H1 (cell line): ENCODE data around the gene FXYD7. TPM values are rescaled to one million over a fixed set of nuclear protein-coding genes. Genes with fewer than 3 reads are reported as not detected.

Experiments used
- CTCF ChIA-PET: fragments of 300-600 bp; sonication (Branson Sonifier 250); formaldehyde crosslinking; loops from one replicate; lab custom pipeline; 2021; ENCODE audit not compliant: partially characterized antibody; lab: Charles Lee
- POLR2A ChIA-PET: fragments of 300-600 bp; sonication (Branson Sonifier 250); formaldehyde crosslinking; loops from one replicate; lab custom pipeline; 2021; ENCODE audit warnings: inconsistent platforms; ENCODE audit not compliant: partially characterized antibody; lab: Charles Lee
- DNase-seq, 2 experiments: peaks; one replicate each; pipeline versions ENCODE4 v3.0.0 to v3.0.0-alpha.2; 2010 to 2022; ENCODE audit warnings: low spot score in 2 of 2, low read depth in 1 of 2, mixed read lengths in 1 of 2
- FAIRE-seq: peaks from 2 replicates; lab custom pipeline; 2011; peaks lifted over from hg19 to GRCh38; lab: Jason Lieb, UNC
- H2AFZ ChIP-seq: 2 replicates; pipeline ENCODE4 v1.8.1; 2012; ENCODE audit warnings: low read length, inconsistent platforms
- H2AK5ac ChIP-seq: 2 replicates; pipeline ENCODE4 v1.6.1; 2013; ENCODE audit warnings: low read depth, low read length
- H2BK120ac ChIP-seq: replicated peaks from 2 replicates; pipeline ENCODE3; 2013; ENCODE audit warnings: low read depth, low read length, inconsistent platforms
- H2BK12ac ChIP-seq: 2 replicates; pipeline ENCODE4 v1.6.1; 2013; ENCODE audit warnings: low read depth, low read length
- H2BK15ac ChIP-seq: 2 replicates; pipeline ENCODE4 v1.6.1; 2013; ENCODE audit warnings: low read length
- H2BK20ac ChIP-seq: 2 replicates; pipeline ENCODE4 v1.6.1; 2013; ENCODE audit warnings: low read length
- H2BK5ac ChIP-seq: 2 replicates; pipeline ENCODE4 v1.6.1; 2013; ENCODE audit warnings: low read depth, low read length
- H3K14ac ChIP-seq: 2 replicates; pipeline ENCODE4 v1.6.1; 2013; ENCODE audit warnings: inconsistent platforms; ENCODE audit not compliant: insufficient read length
- H3K18ac ChIP-seq: 2 replicates; pipeline ENCODE4 v1.6.1; 2013; ENCODE audit warnings: low read length; ENCODE audit errors: extremely low read depth
- H3K23ac ChIP-seq: 2 replicates; pipeline ENCODE4 v1.6.1; 2013; ENCODE audit warnings: inconsistent platforms; ENCODE audit not compliant: insufficient read length
- H3K23me2 ChIP-seq: 2 replicates; pipeline ENCODE4 v1.6.1; 2013; ENCODE audit warnings: low read depth, low read length
- H3K27ac ChIP-seq: 2 replicates; pipeline ENCODE4 v1.6.1; 2011; ENCODE audit warnings: low read depth, low read length, inconsistent platforms
- H3K27me3 ChIP-seq, 4 experiments: replicated peaks in 1 of 4; 1 replicate in 1 of 4; 2 replicates in 3 of 4; pipeline versions ENCODE4 v1.6.1 to v1.8.1; 2011 to 2013; ENCODE audit warnings: low read length in 3 of 4, mild to moderate bottlenecking in 3 of 4, inconsistent platforms in 2 of 4, mixed read lengths in 2 of 4, moderate library complexity in 1 of 4; ENCODE audit not compliant: control insufficient read depth in 3 of 4, insufficient read depth in 3 of 4; ENCODE audit errors: extremely low read depth in 1 of 4
- H3K36me3 ChIP-seq, 4 experiments: 2 replicates each; pipeline versions ENCODE4 v1.6.1 to v1.8.1; 2011 to 2013; ENCODE audit warnings: mild to moderate bottlenecking in 4 of 4, low read length in 3 of 4, moderate library complexity in 2 of 4, control low read depth in 1 of 4, inconsistent platforms in 1 of 4; ENCODE audit not compliant: insufficient read depth in 4 of 4, control insufficient read depth in 2 of 4
- H3K4ac ChIP-seq: replicated peaks from 2 replicates; pipeline ENCODE3; 2013; ENCODE audit warnings: low read length, low read depth, mixed read lengths, inconsistent platforms; ENCODE audit not compliant: insufficient read length
- H3K4me1 ChIP-seq, 4 experiments: replicated peaks in 1 of 4; 1 replicate in 1 of 4; 2 replicates in 3 of 4; pipeline versions ENCODE4 v1.6.1 to v1.8.1; 2011 to 2013; ENCODE audit warnings: low read length in 3 of 4, inconsistent platforms in 2 of 4, mixed read lengths in 1 of 4; ENCODE audit not compliant: insufficient read depth in 4 of 4, control insufficient read depth in 3 of 4
- H3K4me2 ChIP-seq, 2 experiments: 2 replicates each; pipeline versions ENCODE4 v1.6.1 to v1.8.1; 2011 to 2013; ENCODE audit warnings: low read depth in 2 of 2, low read length in 2 of 2, control low read depth in 1 of 2, inconsistent platforms in 1 of 2, mild to moderate bottlenecking in 1 of 2; ENCODE audit not compliant: insufficient read depth in 1 of 2
- H3K4me3 ChIP-seq, 4 experiments: fragments of 200-600, 300-600 bp in 1 of 4; sonication (generic), shearing (Covaris generic), sonication (Bioruptor Twin) in 1 of 4; 2 replicates each; pipeline versions ENCODE4 v1.5.1 to v1.8.1; 2011 to 2016; ENCODE audit warnings: low read length in 4 of 4, low read depth in 3 of 4, control low read depth in 2 of 4, inconsistent platforms in 2 of 4, mild to moderate bottlenecking in 2 of 4, mixed read lengths in 1 of 4, moderate library complexity in 1 of 4; ENCODE audit not compliant: insufficient read depth in 2 of 4; ENCODE audit errors: extremely low read depth in 1 of 4
- H3K56ac ChIP-seq: replicated peaks from 2 replicates; pipeline ENCODE3; 2013; ENCODE audit warnings: low read depth, mild to moderate bottlenecking, mixed read lengths, low read length, inconsistent platforms; ENCODE audit not compliant: insufficient read length
- H3K79me1 ChIP-seq: 2 replicates; pipeline ENCODE4 v1.6.1; 2013; ENCODE audit warnings: low read depth, low read length, control low read depth
- H3K79me2 ChIP-seq, 2 experiments: 2 replicates each; pipeline versions ENCODE4 v1.6.1 to v1.8.1; 2012 to 2013; ENCODE audit warnings: low read length in 2 of 2, mild to moderate bottlenecking in 2 of 2, inconsistent platforms in 1 of 2; ENCODE audit not compliant: insufficient read depth in 2 of 2, control insufficient read depth in 1 of 2
- H3K9ac ChIP-seq, 4 experiments: replicated peaks in 1 of 4; 1 replicate in 1 of 4; 2 replicates in 3 of 4; pipeline versions ENCODE4 v1.6.1 to v1.8.1; 2011 to 2013; ENCODE audit warnings: low read depth in 3 of 4, low read length in 3 of 4, control low read depth in 2 of 4, mild to moderate bottlenecking in 2 of 4, moderate library complexity in 2 of 4, inconsistent platforms in 1 of 4; ENCODE audit errors: extremely low read depth in 1 of 4
- H3K9me3 ChIP-seq, 2 experiments: 2 replicates each; pipeline versions ENCODE4 v1.6.1 to v1.8.1; 2012 to 2013; ENCODE audit warnings: mild to moderate bottlenecking in 2 of 2, moderate library complexity in 2 of 2, control low read depth in 1 of 2, inconsistent platforms in 1 of 2, low read depth in 1 of 2, low read length in 1 of 2, mixed read lengths in 1 of 2; ENCODE audit not compliant: insufficient read depth in 2 of 2
- H4K20me1 ChIP-seq, 2 experiments: replicated peaks in 1 of 2; 2 replicates each; pipeline versions ENCODE3 to v1.8.1; 2011 to 2013; ENCODE audit warnings: inconsistent platforms in 2 of 2, low read length in 2 of 2, mild to moderate bottlenecking in 1 of 2; ENCODE audit not compliant: insufficient read depth in 2 of 2, control insufficient read depth in 1 of 2
- H4K5ac ChIP-seq: 2 replicates; pipeline ENCODE4 v1.6.1; 2013; ENCODE audit warnings: low read length, low read depth, mixed read lengths, inconsistent platforms; ENCODE audit not compliant: insufficient read length
- H4K8ac ChIP-seq: 2 replicates; pipeline ENCODE4 v1.8.0; 2013; ENCODE audit warnings: mild to moderate bottlenecking, moderate library complexity, low read length, inconsistent platforms; ENCODE audit not compliant: insufficient read depth; ENCODE audit errors: extremely low read depth
- H4K91ac ChIP-seq: replicated peaks from 2 replicates; pipeline ENCODE3; 2013; ENCODE audit warnings: low read length, mixed read lengths, inconsistent platforms; ENCODE audit not compliant: insufficient read length
- ATF2 ChIP-seq: IDR thresholded peaks from 2 replicates; pipeline ENCODE4 v1.6.1; 2012; ENCODE audit warnings: low read length, inconsistent platforms
- CTBP2 ChIP-seq: IDR thresholded peaks from 2 replicates; pipeline ENCODE4 v1.7.0; 2011; ENCODE audit warnings: borderline replicate concordance, mild to moderate bottlenecking, moderate library complexity, mixed read lengths, low read length; ENCODE audit not compliant: insufficient read depth, insufficient read length
- FOSL1 ChIP-seq: IDR thresholded peaks from 2 replicates; pipeline ENCODE4 v1.6.1; 2011; ENCODE audit warnings: mild to moderate bottlenecking, low read depth, low read length, moderate library complexity; ENCODE audit not compliant: insufficient read depth
- MAX ChIP-seq: IDR thresholded peaks from 2 replicates; pipeline ENCODE4 v1.6.1; 2012; ENCODE audit warnings: inconsistent platforms
- PHF8 ChIP-seq: fragments of 200-600 bp; sonication (generic); conservative IDR thresholded peaks from 2 replicates; pipeline ENCODE4 v1.7.1; 2012; ENCODE audit warnings: low read depth, mild to moderate bottlenecking, inconsistent platforms, low read length, moderate library complexity
- RBBP5 ChIP-seq: IDR thresholded peaks from 2 replicates; pipeline ENCODE4 v1.7.1; 2012; ENCODE audit warnings: low read depth, mild to moderate bottlenecking, inconsistent platforms, low read length, moderate library complexity, borderline replicate concordance
- SIN3A ChIP-seq, 2 experiments: IDR thresholded peaks in 1 of 2; conservative IDR thresholded peaks in 1 of 2; 2 replicates each; pipeline ENCODE4 v1.6.1; 2011 to 2012; ENCODE audit warnings: low read length in 2 of 2, improper control_type of control experiment in 1 of 2, low read depth in 1 of 2, mild to moderate bottlenecking in 1 of 2
- WGBS, 2 experiments: shearing (Covaris generic) in 1 of 2; methylation state at CpG; one replicate each; pipeline versions ENCODE4 v1.1.6 to v1.1.7; 2013 to 2015; ENCODE audit warnings: low lambda C conversion rate in 2 of 2, mixed read lengths in 2 of 2, inconsistent platforms in 1 of 2, low coverage in 1 of 2, missing lambda C conversion rate in 1 of 2; ENCODE audit not compliant: insufficient replicate concordance in 2 of 2, insufficient coverage in 1 of 2, insufficient read length in 1 of 2; ENCODE audit errors: extremely low coverage in 1 of 2, missing lambda C conversion rate in 1 of 2; 5-methylcytosine and 5-hydroxymethylcytosine counted together
- polyA plus RNA-seq, 7 experiments: library from polyadenylated mRNA; depleted of rRNA in 3 of 7; stranded (reverse) in 5 of 7; unstranded in 2 of 7; fragments of >200 nt in 5 of 7; fragments of 200-250 nt in 2 of 7; gene quantifications; 1 replicate in 5 of 7; 2 replicates in 1 of 7; 4 replicates in 1 of 7; pipeline versions ENCODE4 v1.2.1 to v1.2.3, GENCODE V29; 2011 to 2013; ENCODE audit warnings: missing spikeins in 2 of 7, mixed read lengths in 2 of 7
- total RNA-seq: library from RNA; stranded (reverse); fragmentation: NEBNext Ultra II Directional; extraction: Animal tissue kit (Norgen Biotek cat#: 25700); gene quantifications from 2 replicates; pipeline ENCODE4 v1.2.1, GENCODE V29; 2021

Gene FXYD7
- total and polyA plus RNA-seq, 2 of the 8 experiments (the other 6 are each of a cell fraction or from before 2014, with no cell fraction given): 12.1 to 14.3 TPM

- no peak overlapping the region for H2BK20ac ChIP-seq
- H3K56ac ChIP-seq: no peak overlapping the region
- H4K91ac ChIP-seq: no peak overlapping the region
- H3K9ac ChIP-seq: no peak overlapping the region
- 0 out of 2 replicates have a peak overlapping the region, but pooled peaks have one; percentile 20 for H2AK5ac ChIP-seq
- POLR2A ChIA-PET: interaction anchor here (0.5 to 4.8 kb wide), 5 partner anchors 9 to 64 kb away, joined by 3 to 67 read pairs (median 3); partner anchors contain the start of gene FXYD5
- peaks cover 5 to 23% (median 19%) of the 10 kb centered on the region in 4 experiments for H3K4me1 ChIP-seq
- no peak overlapping the region for H2BK5ac ChIP-seq
- CTCF ChIA-PET: interaction anchor here (0.8 to 3.7 kb wide), 10 partner anchors 8 to 100 kb away, joined by 3 to 60 read pairs (median 5); partner anchors contain the start of genes FXYD3, FXYD5 and LGI4
- H3K27me3 ChIP-seq: peaks cover 0 to 15% (median 8%) of the 10 kb centered on the region in 4 experiments; a peak in 5 of 7 replicates
- 28% methylated on average over 13 of the region's 15 CpGs; no CpG with 5 or more reads in 1 of the 2 experiments for WGBS, 2 experiments
- no peak overlapping the region for H2BK15ac ChIP-seq
- peak overlapping the region in 1 of 4 experiments; percentile 65; a peak in 3 of 8 replicates for H3K4me3 ChIP-seq
- H2BK12ac ChIP-seq: no peak overlapping the region
- peak overlapping the region; percentile 78 to 82 for H3K4me2 ChIP-seq
- no peak overlapping the region for H3K4ac ChIP-seq
- H3K23ac ChIP-seq: no peak overlapping the region
- peaks cover 0 to 3% of the 10 kb centered on the region in 2 experiments for H4K20me1 ChIP-seq
- H4K8ac ChIP-seq: no peak overlapping the region
- H3K79me1 ChIP-seq: no peaks in the 10 kb centered on the region; the same call in 1 of the 2 replicates
- no peaks in the 10 kb centered on the region for H3K79me2 ChIP-seq
- H2BK120ac ChIP-seq: no peak overlapping the region
- H3K36me3 ChIP-seq: no peaks in the 10 kb centered on the region
- FAIRE-seq (peak; percentile 70), DNase-seq (peak in 1 of 2 experiments; percentile 82)
- no peak overlapping the region for H2AFZ ChIP-seq
- H3K27ac ChIP-seq: no peak overlapping the region
- no peak overlapping the region for H3K18ac ChIP-seq
- H4K5ac ChIP-seq: no peak overlapping the region
- H3K9me3 ChIP-seq: no peaks in the 10 kb centered on the region
- peaks cover 20% of the 10 kb centered on the region; the same call in 1 of the 2 replicates for H3K23me2 ChIP-seq
- H3K14ac ChIP-seq: no peak overlapping the region
- TF ChIP-seq SIN3A (conservative IDR thresholded peaks at IDR 0.05 in 1 of 2, IDR thresholded peaks at IDR 0.05 in 1 of 2; ENCODE audit: low read depth in 1 of 2, low read length in 2 of 2) (peak; percentile 28 to 43; a peak in 1 of 4 replicates), CTBP2 (peak; percentile 49), ATF2 (no peak), PHF8 (no peak), RBBP5 (no peak), MAX (no peak), FOSL1 (no peak)
Measured at GRCh38 chr19:35144600-35145436, 1.8 kb downstream of the FXYD7 start.
